Prostate gland (tissue), 2 donors: Measurements from ENCODE around the gene BCL11A.

Experiments used
- CTCF ChIP-seq, 4 experiments: fragments of 200-600 bp in 2 of 4; fragments of 450-650 bp in 2 of 4; sonication (generic) in 2 of 4; IDR thresholded peaks; 1 replicate in 3 of 4; 2 replicates in 1 of 4; pipeline ENCODE4 v1.5.1; 2016 to 2019; ENCODE audit warnings: antibody characterized with exemption in 4 of 4, mild to moderate bottlenecking in 2 of 4, moderate library complexity in 2 of 4
- POLR2A ChIP-seq: fragments of 450-650 bp; IDR thresholded peaks from one replicate; pipeline ENCODE4 v1.6.1; 2016; ENCODE audit warnings: antibody characterized with exemption, mild to moderate bottlenecking
- POLR2AphosphoS5 ChIP-seq: sonication (generic); formaldehyde crosslinking; IDR thresholded peaks from one replicate; pipeline ENCODE4 v1.6.1; 2017; ENCODE audit warnings: antibody characterized with exemption

DNA sequence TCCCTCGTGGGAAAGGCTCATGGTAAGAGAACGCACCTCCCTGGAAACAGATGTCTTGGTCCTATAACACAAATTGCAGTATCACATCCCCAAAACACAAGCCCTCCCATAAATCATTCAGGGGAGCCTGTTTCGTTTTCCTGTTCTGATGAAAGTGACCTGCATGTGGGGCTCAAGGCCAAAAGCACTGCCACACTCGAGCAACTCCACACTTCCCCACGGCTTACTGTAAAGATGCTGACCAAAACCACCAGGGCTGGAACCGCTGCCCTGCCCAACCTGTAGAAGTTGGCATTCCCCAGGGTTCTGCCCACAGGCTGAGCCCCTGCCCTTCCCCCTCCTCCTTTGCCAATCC, 139.7 kb downstream of the BCL11A start:
- no peak for TF ChIP-seq POLR2A
- no peak for TF ChIP-seq CTCF (IDR thresholded peaks at IDR 0.05)
- no peak for TF ChIP-seq POLR2AphosphoS5
